Endothelial cell of umbilical vein (primary cell): ENCODE data around the gene BCL10.

Experiments
- CTCF ChIP-seq, 2 donors: IDR thresholded peaks; 1 replicate in 1 of 2; 2 replicates in 1 of 2; pipeline ENCODE4 v1.5.1; 2011; ENCODE audit warnings: low read length in 2 of 2, mild to moderate bottlenecking in 2 of 2, moderate library complexity in 2 of 2, control low read depth in 1 of 2, inconsistent platforms in 1 of 2, low read depth in 1 of 2; ENCODE audit not compliant: insufficient read depth in 1 of 2; ENCODE audit errors: extremely low read depth in 1 of 2
- EZH2 ChIP-seq: IDR thresholded peaks from 2 replicates; pipeline ENCODE4 v1.6.1; 2012; ENCODE audit warnings: borderline replicate concordance, low read depth, mild to moderate bottlenecking, moderate library complexity, low read length, inconsistent platforms; ENCODE audit not compliant: severe bottlenecking
- FOS ChIP-seq: IDR thresholded peaks from 2 replicates; pipeline ENCODE4 v1.6.1; 2011; ENCODE audit warnings: mild to moderate bottlenecking, low read length, moderate library complexity, borderline replicate concordance; ENCODE audit not compliant: insufficient read depth
- GATA2 ChIP-seq: IDR thresholded peaks from 2 replicates; pipeline ENCODE4 v1.7.0; 2011; ENCODE audit warnings: low read depth, mild to moderate bottlenecking, moderate library complexity, mixed read lengths, low read length; ENCODE audit not compliant: insufficient read length, insufficient read depth
- JUN ChIP-seq: IDR thresholded peaks from 2 replicates; pipeline ENCODE4 v1.6.1; 2011; ENCODE audit warnings: borderline replicate concordance, low read depth; ENCODE audit not compliant: insufficient read length, insufficient read depth
- MAX ChIP-seq: IDR thresholded peaks from 2 replicates; pipeline ENCODE4 v1.6.1; 2011; ENCODE audit not compliant: insufficient read depth, insufficient read length
- MYC ChIP-seq: IDR thresholded peaks from one replicate; pipeline ENCODE4 v1.6.1; 2011; ENCODE audit warnings: mild to moderate bottlenecking, low read depth, low read length
- POLR2A ChIP-seq: IDR thresholded peaks from 2 replicates; pipeline ENCODE4 v1.6.1; 2012; ENCODE audit warnings: low read depth, mild to moderate bottlenecking, control low read depth, low read length
- POLR2AphosphoS5 ChIP-seq: IDR thresholded peaks from 2 replicates; pipeline ENCODE4 v1.6.1; 2012; ENCODE audit warnings: low read depth, mild to moderate bottlenecking, control low read depth, low read length, moderate library complexity; ENCODE audit not compliant: insufficient read depth

- TF ChIP-seq CTCF (IDR thresholded peaks at IDR 0.05; ENCODE audit: extremely low read depth in 1 of 2, insufficient read depth in 1 of 2, low read depth in 1 of 2, low read length in 2 of 2) (no peak), GATA2 (no peak), POLR2AphosphoS5 (no peak), POLR2A (no peak), EZH2 (no peak), JUN (no peak), MYC (no peak), MAX (no peak), FOS (no peak)
Measured at GRCh38 chr1:85258536-85259117, 17.8 kb downstream of the BCL10 start.
